ENCODE data around the gene OR10J5. TPM values are rescaled to one million over a fixed set of nuclear protein-coding genes. Genes with fewer than 3 reads are reported as not detected.

The OR10J5 gene
- total and polyA plus RNA-seq, 2 experiments from 2014 or later: not detected

- no peaks in the 10 kb centered on the region for H3K36me3 Mint-ChIP-seq (ENCODE audit: low read depth)
- H3K27ac ChIP-seq (ENCODE audit: low read depth): no peak overlapping the region
- no peaks in the 10 kb centered on the region for H4K20me1 ChIP-seq (replicated peaks; ENCODE audit: insufficient read depth)
- H3K4me2 ChIP-seq: no peak overlapping the region
- peaks cover 14% of the 10 kb centered on the region for H3K9me2 ChIP-seq (ENCODE audit: insufficient read depth)
- no peak overlapping the region for H3K4me3 ChIP-seq
- H3K27ac Mint-ChIP-seq: no peak overlapping the region
- H3K4me1 ChIP-seq (ENCODE audit: insufficient read depth): no peaks in the 10 kb centered on the region
- no peaks in the 10 kb centered on the region; the same call in 1 of the 3 replicates for H3K4me1 Mint-ChIP-seq
- no peak for DNase-seq (ENCODE audit: low spot score)
- no peaks in the 10 kb centered on the region for H3K27me3 ChIP-seq (ENCODE audit: insufficient read depth)
- H3K36me3 ChIP-seq (ENCODE audit: insufficient read depth): no peaks in the 10 kb centered on the region
- no peak for ATAC-seq
- no peak overlapping the region for H3K4me3 Mint-ChIP-seq
- no peaks in the 10 kb centered on the region for H3F3A ChIP-seq (replicated peaks; ENCODE audit: low read depth)
- no peak overlapping the region for H2AFZ ChIP-seq
- no peaks in the 10 kb centered on the region; the same call in 1 of the 3 replicates for H3K9me3 Mint-ChIP-seq
- TF ChIP-seq CREB1 (CRISPR knock-in tag; IDR thresholded peaks at IDR 0.05; ENCODE audit: low read depth) (no peak), CTCF (conservative IDR thresholded peaks at IDR 0.05; ENCODE audit: low read depth in 2 of 2) (no peak), EZH2phosphoT487 (IDR thresholded peaks at IDR 0.05; ENCODE audit: unreplicated experiment) (no peak), ZNF462 (CRISPR knock-in tag; IDR thresholded peaks at IDR 0.05) (no peak), JUNB (IDR thresholded peaks at IDR 0.05; ENCODE audit: unreplicated experiment) (no peak), EZH2 (IDR thresholded peaks at IDR 0.05; ENCODE audit: low read depth, unreplicated experiment) (no peak), NANOG (IDR thresholded peaks at IDR 0.05; ENCODE audit: borderline replicate concordance) (no peak), REST (IDR thresholded peaks at IDR 0.05; ENCODE audit: unreplicated experiment) (no peak), ZNF114 (CRISPR knock-in tag; IDR thresholded peaks at IDR 0.05) (no peak), STAT1 (IDR thresholded peaks at IDR 0.05; ENCODE audit: unreplicated experiment) (no peak), ZNF331 (CRISPR knock-in tag; IDR thresholded peaks at IDR 0.05; ENCODE audit: low read depth) (no peak), POLR2AphosphoS5 (IDR thresholded peaks at IDR 0.05; ENCODE audit: low read depth) (no peak), ETS1 (IDR thresholded peaks at IDR 0.05) (no peak)
- no peaks in the 10 kb centered on the region for H3K79me2 ChIP-seq (replicated peaks; ENCODE audit: insufficient read depth)
- H3K27me3 Mint-ChIP-seq (ENCODE audit: insufficient read depth, low read depth, poor library complexity): no peaks in the 10 kb centered on the region
Measured at GRCh38 chr1:159560599-159560998, 24.8 kb upstream of the OR10J5 start.

Data from GM23338 (cell line).